ENCODE results near the gene GATA2. TPM values are rescaled to one million over a fixed set of nuclear protein-coding genes. Genes with fewer than 3 reads are reported as not detected.

Gene GATA2
- 3.1 TPM for total RNA-seq

GRCh38 chr3:128492671-128493569 is at the start of gene GATA2:
GATA2 (minus strand) TSS chr3:128493201; CDS start chr3:128487031, 6,170 bp downstream.

DNA sequence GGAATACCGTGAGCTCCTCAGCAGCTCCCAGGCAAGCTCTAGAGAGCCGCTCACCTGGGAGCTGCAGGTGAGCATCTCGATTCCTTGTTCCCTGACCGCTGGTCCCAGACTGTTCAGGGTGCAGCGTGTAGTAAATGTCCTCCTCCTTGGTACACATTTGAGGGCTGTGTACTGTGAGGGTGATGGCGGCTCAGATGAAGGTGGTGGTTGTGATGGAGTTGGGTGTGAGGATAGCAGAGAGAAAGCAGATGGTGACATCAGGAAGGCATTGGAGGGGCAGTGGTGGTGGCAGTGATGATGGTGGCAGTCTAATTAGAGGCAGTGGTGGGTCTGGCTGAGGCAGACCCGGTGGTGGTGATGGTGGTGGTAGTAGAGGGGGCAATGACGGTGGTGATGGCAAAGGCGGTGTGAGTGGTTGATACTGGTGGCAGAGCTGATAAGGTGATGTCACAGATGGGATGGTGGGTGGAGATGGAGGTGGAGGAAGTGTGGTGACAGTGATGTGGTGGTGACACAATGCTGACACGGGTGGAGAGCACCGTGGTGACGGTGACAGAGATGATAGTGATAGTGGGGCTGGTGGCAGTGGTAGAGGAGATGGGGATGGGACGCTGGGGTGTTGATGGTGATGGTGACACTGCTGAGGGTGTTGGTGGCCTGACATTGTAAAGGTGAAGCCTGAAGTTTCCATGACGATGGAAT is 26.0 kb downstream of the GATA2 start, which contains the start of gene DNAJB8:
Gene DNAJB8 (minus strand): TSS at position 51 of the 702 bp plus-strand sequence. CDS start 3,645 bp downstream, outside the sequence.

Other genes with a start within 250 kb of the GATA2 start
- not detected for gene DNAJB8, start 26.3 kb downstream of the GATA2 start, total RNA-seq
- gene RPN1, start 157.6 kb upstream of the GATA2 start, total RNA-seq: 173 TPM
- 75.9 TPM for gene RAB7A, start 233.0 kb upstream of the GATA2 start, total RNA-seq

Measured in camera-type eye (tissue), 1 donor.